ENCODE results near the gene DPY19L3. TPM values are rescaled to one million over a fixed set of nuclear protein-coding genes. Genes with fewer than 3 reads are reported as not detected.
A peak's percentile ranks its signal among the peaks of the same experiment; 100 is the strongest.

Gene DPY19L3
- total and polyA plus RNA-seq, 8 donors = 2.1 to 79.4 (median 24.9) TPM

DNA sequence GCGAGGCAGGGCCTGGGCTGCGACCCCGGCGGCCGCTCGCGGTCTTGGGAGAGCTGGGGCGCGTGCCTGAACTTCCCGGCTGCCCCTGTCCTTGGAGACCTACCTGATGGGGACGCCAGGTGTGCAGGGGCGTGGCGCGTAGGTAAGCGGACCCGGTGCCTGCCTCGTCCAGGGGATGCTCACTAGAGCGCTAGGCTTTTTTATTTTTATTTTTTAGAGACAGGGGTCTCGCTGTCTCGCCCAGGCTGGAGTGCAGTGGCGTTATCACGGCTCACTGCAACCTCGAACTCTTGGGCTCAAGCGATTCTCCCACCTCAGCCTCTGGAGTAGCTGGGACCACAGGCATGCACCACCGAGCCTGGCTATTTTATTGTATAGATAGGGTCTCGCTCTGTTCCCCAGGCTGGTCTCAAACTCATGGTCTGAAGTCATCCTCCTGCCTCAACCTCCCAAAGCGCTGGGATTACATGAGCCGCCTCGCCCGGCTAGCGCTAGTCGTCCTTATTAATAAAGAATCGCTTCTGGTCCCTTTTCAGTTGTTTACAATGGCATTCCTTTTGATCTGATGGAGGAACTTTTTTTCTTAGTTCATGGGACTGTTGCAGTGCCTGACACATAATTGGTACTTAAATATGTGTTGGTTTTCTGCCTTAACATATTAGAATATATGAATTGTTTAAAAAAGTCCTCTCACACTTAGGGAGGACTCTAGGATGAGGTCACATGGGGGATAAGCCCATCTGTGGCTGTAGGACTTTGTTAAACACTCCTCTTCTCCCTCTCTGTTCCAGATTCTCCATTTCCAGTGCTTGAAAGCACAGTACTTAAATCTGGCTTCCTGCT lies 812 bp downstream of the DPY19L3 start:
- DNase-seq = peak in 1 of 2 donors; percentile 15
- WGBS, 5 donors = 3 to 8% (median 5%) methylated on average over 23 to 33 of the region's 33 CpGs
- H3K27ac ChIP-seq = peak overlapping the region; percentile 97 to 99 (median 99)
- H3K27me3 ChIP-seq = no peaks in the 10 kb centered on the region
- H3K4me3 ChIP-seq = peak overlapping the region; percentile 69 to 96 (median 84)
- peaks cover 10 to 29% (median 27%) of the 10 kb centered on the region in 4 donors for H3K36me3 ChIP-seq
- intact Hi-C loops (cut with DNase I; ENCODE audit: low total_unique reads) = no loop called here
- TF ChIP-seq EP300 (IDR thresholded peaks at IDR 0.05) (no peak), POLR2AphosphoS5 (IDR thresholded peaks at IDR 0.05) (no peak)
- H3K9me3 ChIP-seq = no peaks in the 10 kb centered on the region
- H3K4me1 ChIP-seq = peaks cover 0 to 43% (median 31%) of the 10 kb centered on the region in 4 donors

DNA sequence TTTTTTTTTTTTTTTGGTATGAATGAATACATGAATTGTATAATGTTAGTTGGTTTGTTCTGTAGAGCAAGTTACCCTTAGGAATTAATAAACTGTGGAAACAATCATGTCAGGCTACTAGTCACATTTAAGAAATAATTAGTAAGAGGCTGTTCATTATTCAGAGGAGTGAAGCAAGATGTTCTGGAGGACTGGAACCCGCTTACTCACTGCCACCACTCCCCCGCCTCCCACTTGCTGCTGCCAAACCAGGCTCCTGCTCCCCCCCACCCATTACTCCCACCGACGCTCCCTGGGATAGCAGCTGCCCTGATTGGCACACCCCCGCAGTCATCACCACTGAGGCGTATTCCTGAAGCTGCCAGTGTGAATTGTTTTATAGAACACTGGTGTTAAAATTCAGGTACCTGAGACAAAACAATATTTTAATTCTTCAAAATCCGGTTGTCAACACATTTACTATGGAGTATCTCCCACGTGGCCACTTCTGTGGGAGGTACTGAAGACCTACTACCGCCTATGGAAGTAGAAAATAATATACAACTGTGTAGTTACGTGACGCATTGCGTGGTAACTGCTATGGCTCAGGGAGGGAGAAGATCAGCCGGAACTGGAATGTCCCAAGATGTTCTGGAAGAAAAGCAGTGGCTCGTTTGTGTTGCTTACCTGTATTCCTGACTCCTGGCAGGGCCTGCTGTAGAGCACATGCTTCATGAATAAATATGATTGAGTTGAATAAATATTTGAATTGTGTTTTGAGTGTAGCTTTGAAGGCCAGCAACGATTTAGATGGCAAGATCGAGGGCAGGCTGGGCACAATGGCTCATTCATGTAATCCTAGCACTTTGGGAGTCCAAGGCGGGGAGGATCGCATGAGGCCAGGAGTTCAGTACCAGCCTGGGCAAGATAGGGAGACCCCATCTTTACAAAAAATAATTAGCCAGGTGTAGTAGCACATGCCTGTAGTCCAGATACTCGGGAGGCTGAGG lies 1.7 kb downstream of the DPY19L3 start:
- Histone ChIP-seq H3K4me3 (peak overlapping the region in 3 of 4 donors; percentile 69 to 86 (median 83)), H3K27ac (peak overlapping the region; percentile 84 to 99 (median 98)), H3K27me3 (no peaks in the 10 kb centered on the region), H3K9me3 (no peaks in the 10 kb centered on the region), H3K4me1 (peaks cover 0 to 43% (median 31%) of the 10 kb centered on the region in 4 donors), H3K36me3 (peaks cover 19 to 39% (median 36%) of the 10 kb centered on the region in 4 donors)
- DNase-seq = peak; percentile 68 to 70
- 28 to 60% (median 46%) methylated on average over 18 to 19 of the region's 19 CpGs for WGBS, 5 donors
- intact Hi-C loops (cut with DNase I; ENCODE audit: low total_unique reads) = no loop called here
- TF ChIP-seq POLR2AphosphoS5 (IDR thresholded peaks at IDR 0.05) = peak in 2 of 3 donors; percentile 41 to 62
- TF ChIP-seq, protein P1, sequence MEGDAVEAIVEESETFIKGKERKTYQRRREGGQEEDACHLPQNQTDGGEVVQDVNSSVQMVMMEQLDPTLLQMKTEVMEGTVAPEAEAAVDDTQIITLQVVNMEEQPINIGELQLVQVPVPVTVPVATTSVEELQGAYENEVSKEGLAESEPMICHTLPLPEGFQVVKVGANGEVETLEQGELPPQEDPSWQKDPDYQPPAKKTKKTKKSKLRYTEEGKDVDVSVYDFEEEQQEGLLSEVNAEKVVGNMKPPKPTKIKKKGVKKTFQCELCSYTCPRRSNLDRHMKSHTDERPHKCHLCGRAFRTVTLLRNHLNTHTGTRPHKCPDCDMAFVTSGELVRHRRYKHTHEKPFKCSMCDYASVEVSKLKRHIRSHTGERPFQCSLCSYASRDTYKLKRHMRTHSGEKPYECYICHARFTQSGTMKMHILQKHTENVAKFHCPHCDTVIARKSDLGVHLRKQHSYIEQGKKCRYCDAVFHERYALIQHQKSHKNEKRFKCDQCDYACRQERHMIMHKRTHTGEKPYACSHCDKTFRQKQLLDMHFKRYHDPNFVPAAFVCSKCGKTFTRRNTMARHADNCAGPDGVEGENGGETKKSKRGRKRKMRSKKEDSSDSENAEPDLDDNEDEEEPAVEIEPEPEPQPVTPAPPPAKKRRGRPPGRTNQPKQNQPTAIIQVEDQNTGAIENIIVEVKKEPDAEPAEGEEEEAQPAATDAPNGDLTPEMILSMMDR (IDR thresholded peaks at IDR 0.05) = no peak
- TF ChIP-seq POLR2A (IDR thresholded peaks at IDR 0.05) = no peak

DNA sequence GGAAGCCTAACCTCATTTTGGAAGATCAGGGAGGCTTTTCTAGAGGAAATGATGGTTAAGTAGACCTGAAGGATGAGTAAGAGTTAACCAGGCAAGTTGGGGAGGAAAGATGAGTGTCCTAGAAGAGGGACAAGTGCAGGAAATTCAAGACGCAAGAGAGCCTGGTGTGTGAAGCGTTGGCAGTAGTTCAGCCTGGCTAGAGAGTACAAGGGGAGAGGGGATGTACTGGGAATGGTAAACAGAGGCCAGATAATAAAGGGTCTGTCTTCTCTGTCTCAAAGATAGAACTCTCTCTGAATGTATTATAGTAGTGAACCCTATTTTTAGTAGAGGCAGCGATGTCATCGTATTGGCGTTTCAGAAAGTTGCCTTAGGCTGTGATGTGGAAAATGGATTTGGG lies 9.7 kb downstream of the DPY19L3 start:
- H3K27ac ChIP-seq = no peak overlapping the region
- 89 to 94% (median 90%) methylated on average over 5 of the region's 5 CpGs for WGBS, 5 donors

DNA sequence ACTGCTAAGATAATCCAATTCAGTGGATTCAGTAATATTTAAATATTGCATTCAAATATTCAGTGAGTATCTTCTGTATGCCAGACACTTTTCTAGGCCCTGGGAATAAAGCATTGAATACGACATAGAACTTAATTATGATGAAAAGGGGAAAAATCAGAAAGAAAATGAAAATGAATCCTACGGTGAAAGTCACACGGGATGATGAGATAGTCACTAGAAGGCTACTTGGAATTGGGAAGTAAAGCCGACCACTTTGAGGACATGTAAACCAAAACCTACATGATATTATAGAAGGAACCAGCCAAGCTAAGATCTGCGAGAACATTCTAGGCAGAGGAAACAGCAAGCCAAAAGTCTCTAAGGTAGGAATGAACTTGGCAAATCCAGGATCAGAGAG lies 10.1 kb downstream of the DPY19L3 start:
- Histone ChIP-seq H3K36me3 (peaks cover 36 to 84% (median 76%) of the 10 kb centered on the region in 4 donors), H3K9me3 (no peaks in the 10 kb centered on the region), H3K4me1 (no peaks in the 10 kb centered on the region), H3K27ac (no peak overlapping the region), H3K27me3 (no peaks in the 10 kb centered on the region), H3K4me3 (no peak overlapping the region)
- no peak for TF ChIP-seq EP300 (IDR thresholded peaks at IDR 0.05)
- no peak for TF ChIP-seq POLR2AphosphoS5 (IDR thresholded peaks at IDR 0.05)
- TF ChIP-seq, protein P1 (IDR thresholded peaks at IDR 0.05) = no peak
- TF ChIP-seq POLR2A (IDR thresholded peaks at IDR 0.05) = no peak
- WGBS, 5 donors = 89 to 97% (median 95%) methylated on average over 5 of the region's 5 CpGs
- intact Hi-C loops (cut with DNase I; ENCODE audit: low total_unique reads) = no loop called here
- DNase-seq = no peak

More for the DNA sequence above, 9.7 kb downstream of the DPY19L3 start:
- intact Hi-C loops (cut with DNase I; ENCODE audit: low total_unique reads) = no loop called here
- no peak for TF ChIP-seq POLR2A (IDR thresholded peaks at IDR 0.05)
- peaks cover 38 to 85% (median 78%) of the 10 kb centered on the region in 4 donors for H3K36me3 ChIP-seq
- no peak overlapping the region for H3K4me3 ChIP-seq
- H3K9me3 ChIP-seq = no peaks in the 10 kb centered on the region
- DNase-seq = no peak
- H3K27me3 ChIP-seq = no peaks in the 10 kb centered on the region
- H3K4me1 ChIP-seq = no peaks in the 10 kb centered on the region
